Transverse colon (tissue), 4 donors: ENCODE data around the gene KCNK15. TPM values are rescaled to one million over a fixed set of nuclear protein-coding genes. Genes with fewer than 3 reads are reported as not detected.

Source experiments
- DNase-seq: peaks from one replicate; pipeline ENCODE4 v3.0.0-alpha.2; 2019
- H3K27ac ChIP-seq, 4 donors: fragments of 200-600 bp; sonication (generic); 2 replicates each; pipeline ENCODE4 v1.5.1; 2016 to 2018; ENCODE audit warnings: inconsistent platforms in 4 of 4
- H3K27me3 ChIP-seq: fragments of 200-600 bp; sonication (generic); 2 replicates; pipeline ENCODE4 v1.5.1; 2017; ENCODE audit warnings: inconsistent platforms
- H3K36me3 ChIP-seq, 4 donors: fragments of 200-600 bp; sonication (generic); 2 replicates each; pipeline ENCODE4 v1.5.1; 2017 to 2019; ENCODE audit warnings: inconsistent platforms in 4 of 4
- H3K4me1 ChIP-seq, 4 donors: fragments of 200-600 bp; sonication (generic); 2 replicates each; pipeline ENCODE4 v1.5.1; 2017 to 2020; ENCODE audit warnings: inconsistent platforms in 4 of 4
- H3K4me3 ChIP-seq, 4 donors: fragments of 200-600 bp; sonication (generic); 1 replicate in 1 of 4; 2 replicates in 3 of 4; pipeline versions ENCODE4 v1.5.1 to v1.6.1; 2017 to 2019; ENCODE audit warnings: inconsistent platforms in 4 of 4
- H3K9me3 ChIP-seq, 2 donors: fragments of 200-600 bp; sonication (generic); 2 replicates each; pipeline ENCODE4 v1.5.1; 2017 to 2019; ENCODE audit warnings: inconsistent platforms in 2 of 2
- EP300 ChIP-seq: sonication (generic); formaldehyde crosslinking; IDR thresholded peaks from one replicate; pipeline ENCODE4 v1.6.1; 2017; ENCODE audit warnings: antibody characterized with exemption, low read depth
- POLR2A ChIP-seq: fragments of 450-650 bp; IDR thresholded peaks from one replicate; pipeline ENCODE4 v1.6.1; 2016; ENCODE audit warnings: antibody characterized with exemption, mild to moderate bottlenecking, moderate library complexity
- POLR2AphosphoS5 ChIP-seq, 3 donors: sonication (generic); formaldehyde crosslinking; IDR thresholded peaks; one replicate each; pipeline ENCODE4 v1.6.1; 2016; ENCODE audit warnings: antibody characterized with exemption in 3 of 3
- WGBS, 2 donors: methylation state at CpG; one replicate each; pipeline ENCODE4 v1.1.5; 2018; ENCODE audit warnings: low coverage in 1 of 2; 5-methylcytosine and 5-hydroxymethylcytosine counted together
- in situ Hi-C, 4 donors: fragments of 200-750 bp; cut with MboI; loops; one replicate each; pipeline versions ENCODE4 v1.15.0 to v1.15.1; 2017; ENCODE audit warnings: low sequenced_read_pairs in 3 of 4, low pct_ligation_motif_present in 1 of 4, low pct_unique_long_range_greater_than_20kb in 1 of 4
- intact Hi-C: fragments of 100-400 bp; cut with DNase I; formaldehyde crosslinking; loops from one replicate; pipeline ENCODE4 v1.15.1; 2023; ENCODE audit warnings: low total_unique reads
- total RNA-seq, 4 donors: library from RNA; depleted of rRNA; stranded (reverse); fragments of >200 nt; gene quantifications; one replicate each; pipeline ENCODE4 v1.1.0, GENCODE V29; 2016
- TF ChIP-seq, protein P1 (sequence below), 5 experiments: fragments of 200-600 bp in 3 of 5; fragments of 450-650 bp in 2 of 5; sonication (generic) in 3 of 5; IDR thresholded peaks; 1 replicate in 2 of 5; 2 replicates in 3 of 5; pipeline ENCODE4 v1.5.1; 2016 to 2017; ENCODE audit warnings: antibody characterized with exemption in 5 of 5, inconsistent platforms in 3 of 5, mild to moderate bottlenecking in 2 of 5, moderate library complexity in 1 of 5

Gene KCNK15
- total RNA-seq, 4 donors from 2014 or later, result 0.27 to 1.3 TPM; not detected in 2

DNA sequence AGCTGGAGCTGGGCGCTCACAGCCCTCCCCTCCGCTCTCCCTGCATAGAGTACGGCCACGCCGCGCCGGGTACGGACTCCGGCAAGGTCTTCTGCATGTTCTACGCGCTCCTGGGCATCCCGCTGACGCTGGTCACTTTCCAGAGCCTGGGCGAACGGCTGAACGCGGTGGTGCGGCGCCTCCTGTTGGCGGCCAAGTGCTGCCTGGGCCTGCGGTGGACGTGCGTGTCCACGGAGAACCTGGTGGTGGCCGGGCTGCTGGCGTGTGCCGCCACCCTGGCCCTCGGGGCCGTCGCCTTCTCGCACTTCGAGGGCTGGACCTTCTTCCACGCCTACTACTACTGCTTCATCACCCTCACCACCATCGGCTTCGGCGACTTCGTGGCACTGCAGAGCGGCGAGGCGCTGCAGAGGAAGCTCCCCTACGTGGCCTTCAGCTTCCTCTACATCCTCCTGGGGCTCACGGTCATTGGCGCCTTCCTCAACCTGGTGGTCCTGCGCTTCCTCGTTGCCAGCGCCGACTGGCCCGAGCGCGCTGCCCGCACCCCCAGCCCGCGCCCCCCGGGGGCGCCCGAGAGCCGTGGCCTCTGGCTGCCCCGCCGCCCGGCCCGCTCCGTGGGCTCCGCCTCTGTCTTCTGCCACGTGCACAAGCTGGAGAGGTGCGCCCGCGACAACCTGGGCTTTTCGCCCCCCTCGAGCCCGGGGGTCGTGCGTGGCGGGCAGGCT lies 4.6 kb downstream of the KCNK15 start:
- no peak overlapping the region for H3K4me3 ChIP-seq
- no peak overlapping the region for H3K27ac ChIP-seq
- in situ Hi-C loops (no loop called here), intact Hi-C loops (no loop called here)
- peaks cover 53% of the 10 kb centered on the region for H3K27me3 ChIP-seq
- TF ChIP-seq, protein P1, sequence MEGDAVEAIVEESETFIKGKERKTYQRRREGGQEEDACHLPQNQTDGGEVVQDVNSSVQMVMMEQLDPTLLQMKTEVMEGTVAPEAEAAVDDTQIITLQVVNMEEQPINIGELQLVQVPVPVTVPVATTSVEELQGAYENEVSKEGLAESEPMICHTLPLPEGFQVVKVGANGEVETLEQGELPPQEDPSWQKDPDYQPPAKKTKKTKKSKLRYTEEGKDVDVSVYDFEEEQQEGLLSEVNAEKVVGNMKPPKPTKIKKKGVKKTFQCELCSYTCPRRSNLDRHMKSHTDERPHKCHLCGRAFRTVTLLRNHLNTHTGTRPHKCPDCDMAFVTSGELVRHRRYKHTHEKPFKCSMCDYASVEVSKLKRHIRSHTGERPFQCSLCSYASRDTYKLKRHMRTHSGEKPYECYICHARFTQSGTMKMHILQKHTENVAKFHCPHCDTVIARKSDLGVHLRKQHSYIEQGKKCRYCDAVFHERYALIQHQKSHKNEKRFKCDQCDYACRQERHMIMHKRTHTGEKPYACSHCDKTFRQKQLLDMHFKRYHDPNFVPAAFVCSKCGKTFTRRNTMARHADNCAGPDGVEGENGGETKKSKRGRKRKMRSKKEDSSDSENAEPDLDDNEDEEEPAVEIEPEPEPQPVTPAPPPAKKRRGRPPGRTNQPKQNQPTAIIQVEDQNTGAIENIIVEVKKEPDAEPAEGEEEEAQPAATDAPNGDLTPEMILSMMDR (IDR thresholded peaks at IDR 0.05), result peak in 2 of 5 experiments; percentile 25 to 31
- no peak for TF ChIP-seq POLR2A
- no peak for DNase-seq
- H3K4me1 ChIP-seq, result peaks cover 5 to 20% (median 10%) of the 10 kb centered on the region in 4 donors
- no peaks in the 10 kb centered on the region for H3K36me3 ChIP-seq
- WGBS, 2 donors, result 46% methylated on average over 53 of the region's 73 CpGs; no CpG with 5 or more reads in 1 of the 2 donors
- no peaks in the 10 kb centered on the region for H3K9me3 ChIP-seq

DNA sequence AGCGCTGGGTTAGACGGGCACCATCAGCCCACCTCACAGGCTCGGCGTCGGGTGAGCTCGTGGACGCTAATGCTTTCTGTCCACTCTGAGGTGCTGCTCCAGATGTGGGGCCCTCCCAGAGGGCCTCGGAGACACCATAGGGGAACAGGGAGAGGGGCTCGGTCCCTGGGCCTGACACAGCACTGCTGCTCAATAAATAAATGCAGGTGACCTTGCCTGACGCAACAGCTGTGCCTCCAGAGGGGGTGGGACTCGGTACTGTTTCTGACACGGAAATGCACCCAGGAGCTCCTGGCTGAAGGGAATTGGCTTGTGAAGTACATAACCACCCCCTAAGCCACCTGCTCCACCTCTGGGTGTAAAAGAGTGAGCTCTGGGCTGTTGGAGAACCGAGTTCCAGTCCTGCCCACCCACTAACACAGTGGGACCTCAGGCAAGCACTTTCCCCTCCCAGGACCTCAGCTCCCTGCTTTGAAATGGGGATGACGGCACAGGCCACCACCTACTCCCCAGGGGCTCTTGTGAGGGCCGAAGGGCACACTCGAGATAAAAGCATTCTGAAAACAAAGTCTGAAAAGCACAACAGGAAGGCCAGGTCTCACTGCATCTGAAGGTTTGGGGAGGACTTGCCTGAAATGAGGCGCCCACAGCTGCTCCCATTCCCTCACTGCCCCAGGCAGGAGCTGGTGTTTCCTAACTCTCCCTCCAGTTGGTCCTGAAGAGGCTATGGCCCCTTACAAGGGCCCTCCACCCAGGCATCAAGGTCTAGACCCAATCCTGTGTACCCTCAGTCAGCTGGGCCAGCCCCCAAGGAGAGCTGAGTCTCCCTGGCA lies 6.7 kb downstream of the KCNK15 start:
- intact Hi-C loops (no loop called here), in situ Hi-C loops (no loop called here)
- no peak for DNase-seq
- H3K4me3 ChIP-seq, result no peak overlapping the region
- TF ChIP-seq POLR2AphosphoS5 (IDR thresholded peaks at IDR 0.05) (no peak), EP300 (no peak), POLR2A (no peak)
- TF ChIP-seq, protein P1 (IDR thresholded peaks at IDR 0.05), result no peak
- H3K9me3 ChIP-seq, result no peaks in the 10 kb centered on the region
- WGBS, 2 donors, result 83% methylated on average over 14 of the region's 17 CpGs; no CpG with 5 or more reads in 1 of the 2 donors
- H3K27ac ChIP-seq, result no peak overlapping the region
- H3K36me3 ChIP-seq, result no peaks in the 10 kb centered on the region
- peaks cover 32% of the 10 kb centered on the region for H3K27me3 ChIP-seq
- peaks cover 0 to 5% (median 0%) of the 10 kb centered on the region in 4 donors for H3K4me1 ChIP-seq

DNA sequence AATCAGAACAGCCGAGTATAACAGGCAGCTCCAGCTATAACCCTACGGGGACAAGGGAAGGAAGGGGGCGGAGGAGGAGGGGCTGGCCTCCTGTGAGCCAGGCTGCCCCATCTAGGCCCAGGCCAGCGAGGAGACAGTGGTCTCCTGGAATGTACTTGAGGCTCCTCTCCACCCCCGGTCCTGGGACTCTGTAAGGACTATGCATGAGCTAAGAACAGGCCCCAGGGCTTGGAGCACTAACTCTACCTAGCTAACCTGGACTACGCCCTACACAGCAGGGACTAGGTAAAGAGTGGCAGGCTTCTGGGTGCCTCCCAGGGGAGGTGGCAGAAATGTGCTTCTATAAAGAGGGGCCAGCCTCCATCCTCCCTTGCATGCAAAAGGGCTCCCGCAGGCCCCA lies 8.9 kb downstream of the KCNK15 start:
- 50 to 75% methylated on average over 1 to 7 of the region's 7 CpGs for WGBS, 2 donors
- H3K4me1 ChIP-seq, result peaks cover 0 to 4% (median 0%) of the 10 kb centered on the region in 4 donors
- no peaks in the 10 kb centered on the region for H3K36me3 ChIP-seq
- in situ Hi-C loops (no loop called here), intact Hi-C loops (no loop called here)
- H3K27me3 ChIP-seq, result peaks cover 27% of the 10 kb centered on the region
- no peak overlapping the region for H3K4me3 ChIP-seq
- no peaks in the 10 kb centered on the region for H3K9me3 ChIP-seq
- no peak for TF ChIP-seq POLR2AphosphoS5 (IDR thresholded peaks at IDR 0.05)
- no peak for TF ChIP-seq EP300
- TF ChIP-seq POLR2A, result no peak
- TF ChIP-seq, protein P1 (IDR thresholded peaks at IDR 0.05), result no peak
- DNase-seq, result no peak
- no peak overlapping the region for H3K27ac ChIP-seq

DNA sequence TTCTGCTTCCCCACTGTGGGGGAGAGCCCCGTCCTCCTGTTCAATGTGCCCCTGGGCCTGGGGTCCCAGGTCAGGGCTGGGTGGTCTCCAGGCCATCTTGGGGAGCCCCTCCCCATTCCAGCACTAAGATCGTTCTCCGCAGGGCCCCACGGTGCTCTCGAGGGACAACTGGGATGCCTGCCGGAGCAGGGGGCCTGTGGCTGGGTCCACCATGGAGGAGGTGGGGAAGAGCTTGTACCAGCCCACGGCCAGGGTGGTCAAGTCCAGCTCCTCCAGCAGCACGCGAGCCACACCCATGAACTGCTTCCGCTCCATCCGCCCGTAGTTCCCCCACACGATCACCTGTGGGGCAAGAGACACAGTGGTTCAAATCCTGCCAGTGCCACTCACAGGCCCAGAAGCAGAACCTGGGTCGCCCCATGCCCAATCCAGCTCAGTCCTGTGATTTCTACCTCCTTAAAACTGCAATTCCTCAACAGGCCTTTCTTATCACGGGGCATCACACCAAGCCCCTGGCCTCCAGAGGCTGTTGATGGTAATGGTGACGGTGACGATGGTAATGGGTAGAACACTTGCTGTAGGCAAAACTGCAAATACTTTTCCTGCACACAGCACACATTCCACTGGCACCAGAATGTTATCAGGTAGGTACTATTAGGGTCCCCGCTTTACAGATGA lies 10.5 kb downstream of the KCNK15 start:
- Histone ChIP-seq H3K4me1 (no peaks in the 10 kb centered on the region), H3K36me3 (no peaks in the 10 kb centered on the region), H3K27me3 (peaks cover 12% of the 10 kb centered on the region), H3K4me3 (no peak overlapping the region), H3K27ac (no peak overlapping the region), H3K9me3 (no peaks in the 10 kb centered on the region)
- in situ Hi-C loops (no loop called here), intact Hi-C loops (no loop called here)
- no peak for DNase-seq
- WGBS, 2 donors, result 55 to 75% methylated on average over 2 to 18 of the region's 18 CpGs
- TF ChIP-seq, protein P1 (IDR thresholded peaks at IDR 0.05), result no peak
- TF ChIP-seq EP300, result no peak
- no peak for TF ChIP-seq POLR2A
- no peak for TF ChIP-seq POLR2AphosphoS5 (IDR thresholded peaks at IDR 0.05)
